Muscle of leg (tissue), 11 donors: ENCODE data around the gene IRF2. TPM values are rescaled to one million over a fixed set of nuclear protein-coding genes. Genes with fewer than 3 reads are reported as not detected.

ENCODE experiments used
- DNase-seq: peaks from one replicate; pipeline ENCODE4 v3.0.0; 2013
- H3K27ac ChIP-seq: one replicate; pipeline ENCODE4 v1.5.1; 2013; ENCODE audit warnings: mild to moderate bottlenecking, low read length, control low read depth
- H3K27me3 ChIP-seq: one replicate; pipeline ENCODE4 v1.6.1; 2013; ENCODE audit warnings: low read length; ENCODE audit not compliant: control insufficient read depth, insufficient read depth
- H3K36me3 ChIP-seq: one replicate; pipeline ENCODE4 v1.6.1; 2013; ENCODE audit warnings: low read length; ENCODE audit not compliant: control insufficient read depth, insufficient read depth
- H3K4me1 ChIP-seq: one replicate; pipeline ENCODE4 v1.6.1; 2013; ENCODE audit warnings: low read length; ENCODE audit not compliant: control insufficient read depth, insufficient read depth
- H3K4me3 ChIP-seq: one replicate; pipeline ENCODE4 v1.5.1; 2013; ENCODE audit warnings: low read length, control low read depth
- H3K9me3 ChIP-seq: replicated peaks from 2 replicates; pipeline ENCODE4 v1.6.1; 2013; ENCODE audit warnings: low read depth, low read length; ENCODE audit not compliant: control insufficient read depth
- WGBS: methylation state at CpG from one replicate; pipeline ENCODE4 v1.1.5; 2013; ENCODE audit warnings: missing lambda C conversion rate; ENCODE audit not compliant: insufficient coverage; 5-methylcytosine and 5-hydroxymethylcytosine counted together
- polyA plus RNA-seq, 8 donors: library from polyadenylated mRNA; unstranded; fragments of 120-200 nt; gene quantifications; one replicate each; pipeline versions ENCODE4 v1.2.1 to v1.2.3, GENCODE V29; 2013; ENCODE audit warnings: inconsistent platforms in 1 of 8, low replicate concordance in 1 of 8; ENCODE audit not compliant: insufficient read length in 8 of 8, insufficient read depth in 1 of 8
- total RNA-seq: library from RNA; stranded (reverse); fragments of 120-200 nt; gene quantifications from one replicate; pipeline ENCODE4 v1.2.4, GENCODE V29; 2013

The IRF2 gene
- total and polyA plus RNA-seq, 9 donors, result 14.8 to 19.4 (median 17.7) TPM

DNA sequence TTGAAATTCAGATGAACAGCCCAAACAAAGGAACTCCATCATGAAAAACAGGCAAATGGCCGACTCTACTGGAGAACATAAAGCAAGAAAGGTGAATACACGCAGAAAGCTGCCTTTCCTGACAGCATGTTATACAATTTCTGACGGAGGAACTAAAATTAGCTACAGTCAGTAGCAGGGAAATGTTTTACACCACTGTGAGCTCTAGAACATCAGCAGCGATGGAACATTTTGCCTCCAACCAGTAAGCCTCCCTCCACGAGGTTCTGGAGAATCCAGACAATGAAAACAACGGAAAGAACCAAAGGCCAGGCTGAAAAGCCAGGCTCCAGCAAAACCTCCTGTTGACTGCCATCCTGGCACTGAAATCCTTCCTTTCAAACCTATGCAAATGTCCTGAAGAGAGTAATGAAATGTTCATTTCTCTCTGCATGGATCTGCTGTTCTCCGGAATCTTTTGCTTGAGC is 78.9 kb downstream of the IRF2 start:
- H3K27ac ChIP-seq, result no peak overlapping the region
- H3K27me3 ChIP-seq, result no peaks in the 10 kb centered on the region
- no peak overlapping the region for H3K4me3 ChIP-seq
- H3K9me3 ChIP-seq, result no peaks in the 10 kb centered on the region
- H3K4me1 ChIP-seq, result no peaks in the 10 kb centered on the region
- H3K36me3 ChIP-seq, result peaks cover 69% of the 10 kb centered on the region
- no peak for DNase-seq
- 73% methylated on average over 3 of the region's 7 CpGs for WGBS

DNA sequence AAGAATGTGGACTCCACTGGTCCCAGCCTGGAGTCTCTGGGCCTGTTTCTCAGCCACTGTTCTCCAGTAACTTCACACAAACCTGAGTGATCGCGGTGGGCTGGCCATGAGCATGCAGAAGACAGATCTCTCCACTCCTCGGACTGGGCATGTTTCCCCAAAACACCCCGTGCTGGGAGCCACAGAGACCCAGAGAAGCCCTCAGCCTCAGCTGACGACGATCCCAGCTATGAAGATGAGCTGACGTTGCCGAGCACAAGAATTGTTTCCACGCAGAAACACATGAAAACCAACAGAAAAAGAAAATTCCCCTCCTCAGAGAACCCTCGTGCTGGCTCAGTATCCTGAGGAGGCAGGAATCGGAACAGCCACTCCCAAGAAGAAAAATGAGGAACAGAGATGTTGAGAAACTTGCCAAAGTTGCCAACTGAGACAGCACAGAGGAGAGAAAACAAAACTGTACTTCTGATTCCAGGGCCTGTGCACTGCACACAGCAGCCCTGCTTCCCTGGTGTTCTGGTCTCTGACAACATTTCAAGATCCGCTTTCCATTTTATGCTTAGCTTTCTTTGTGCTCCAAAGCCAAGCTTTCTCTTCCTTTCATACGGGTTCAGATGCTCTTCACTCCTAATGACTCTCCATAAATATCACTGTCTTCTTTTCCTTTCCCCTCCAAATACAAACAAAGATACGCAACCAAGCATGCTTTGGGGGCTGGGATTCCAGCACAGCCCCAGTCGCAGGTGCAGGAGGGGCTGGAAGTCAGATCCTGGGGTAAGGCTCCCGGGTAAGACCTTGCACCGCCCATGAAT is 81.4 kb downstream of the IRF2 start:
- Histone ChIP-seq H3K36me3 (peaks cover 79% of the 10 kb centered on the region), H3K27ac (peak overlapping the region; percentile 62), H3K4me3 (peak overlapping the region; percentile 15), H3K27me3 (no peaks in the 10 kb centered on the region), H3K9me3 (no peaks in the 10 kb centered on the region), H3K4me1 (no peaks in the 10 kb centered on the region)
- WGBS, result 60% methylated on average over 9 of the region's 17 CpGs
- peak; percentile 77 for DNase-seq

DNA sequence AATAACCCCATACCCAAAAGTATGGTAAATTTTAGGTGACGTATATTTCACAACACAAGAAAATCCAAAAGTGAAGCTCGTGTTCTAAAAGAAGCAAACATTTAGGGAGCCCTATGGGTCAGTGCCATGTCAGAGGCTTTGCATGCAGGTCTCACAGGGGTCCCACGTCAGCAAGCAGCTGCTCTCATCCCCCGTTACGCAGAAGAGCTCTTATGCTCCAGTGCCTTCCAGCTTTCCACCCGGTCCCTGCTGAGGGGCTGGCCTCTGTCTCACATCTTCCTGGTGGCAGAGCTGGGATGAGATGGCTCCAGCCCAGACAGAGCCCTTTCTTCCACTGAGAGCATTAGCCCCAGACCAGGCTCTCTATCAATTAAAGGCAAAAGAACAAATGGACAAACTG is 82.0 kb downstream of the IRF2 start:
- no peak for DNase-seq
- H3K27ac ChIP-seq, result peak overlapping the region; percentile 42
- H3K4me1 ChIP-seq, result peaks cover under 1% of the 10 kb centered on the region
- H3K36me3 ChIP-seq, result peaks cover 75% of the 10 kb centered on the region
- no peaks in the 10 kb centered on the region for H3K27me3 ChIP-seq
- peak overlapping the region; percentile 15 for H3K4me3 ChIP-seq
- H3K9me3 ChIP-seq, result no peaks in the 10 kb centered on the region
- 86% methylated on average over 5 of the region's 6 CpGs for WGBS

DNA sequence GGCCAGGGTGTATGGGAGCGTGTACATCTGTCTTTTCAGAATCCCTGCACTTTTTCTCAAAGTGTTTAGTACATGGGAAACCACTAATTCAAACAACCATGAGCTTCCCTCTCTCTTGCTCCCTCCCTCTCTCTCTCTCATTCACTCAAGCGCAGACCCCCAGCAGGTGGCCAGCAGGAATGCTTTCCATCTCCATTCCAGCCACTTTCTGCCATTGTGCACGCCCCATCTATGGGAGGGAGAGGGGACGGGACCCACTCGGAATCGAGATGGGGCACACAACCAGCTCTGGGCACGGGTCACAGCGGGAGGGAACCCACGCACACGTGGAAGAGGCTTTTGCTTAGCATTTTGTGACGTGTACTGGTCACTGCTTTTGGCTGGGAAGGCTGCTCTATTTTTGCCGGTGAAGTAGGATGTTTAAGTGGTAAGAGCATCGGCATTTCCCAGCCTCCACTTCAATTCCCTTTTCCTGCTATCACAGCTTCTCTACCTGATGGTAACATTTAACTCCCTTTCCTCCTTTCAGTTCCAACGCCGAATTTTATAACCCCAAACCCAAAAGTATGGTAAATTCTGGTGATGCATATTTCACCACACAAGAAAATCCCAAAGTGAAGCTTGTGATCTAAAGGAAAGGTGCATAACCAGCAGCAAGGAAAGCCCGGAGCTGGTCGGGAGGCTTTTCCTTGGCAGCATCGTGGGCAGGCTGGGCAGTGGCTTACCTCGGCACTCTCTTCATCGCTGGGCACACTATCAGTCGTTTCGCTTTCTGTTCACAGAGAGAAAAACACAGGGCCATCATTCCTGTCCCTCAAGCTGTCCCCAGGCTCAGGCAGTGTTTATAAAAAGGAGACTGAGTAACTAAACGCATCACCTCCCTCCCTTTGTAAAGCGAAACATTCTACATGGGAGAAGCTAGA is 84.1 kb downstream of the IRF2 start:
- H3K36me3 ChIP-seq, result peaks cover 71% of the 10 kb centered on the region
- H3K27me3 ChIP-seq, result no peaks in the 10 kb centered on the region
- H3K27ac ChIP-seq, result no peak overlapping the region
- peaks cover 21% of the 10 kb centered on the region for H3K4me1 ChIP-seq
- DNase-seq, result no peak
- 77% methylated on average over 10 of the region's 24 CpGs for WGBS
- no peaks in the 10 kb centered on the region for H3K9me3 ChIP-seq
- H3K4me3 ChIP-seq, result no peak overlapping the region

DNA sequence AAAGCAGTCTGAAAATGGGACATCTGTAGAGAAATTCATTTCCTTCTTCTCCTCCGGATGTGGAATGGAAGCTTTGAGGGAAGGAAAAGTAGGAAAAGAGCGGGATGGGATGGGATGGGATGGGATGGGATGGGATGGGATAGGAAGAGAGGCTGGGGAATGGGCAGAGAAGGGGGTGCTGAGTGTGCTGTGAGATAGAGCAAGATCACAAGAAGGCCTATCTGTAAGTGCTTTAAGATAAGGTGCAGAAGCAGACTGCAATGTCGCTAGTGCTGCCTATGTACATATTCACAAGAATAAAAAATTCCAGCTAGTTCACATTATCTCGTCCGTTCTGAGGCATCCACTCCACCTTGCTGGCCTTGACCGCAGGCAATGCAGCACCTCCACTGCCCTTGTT is 86.2 kb downstream of the IRF2 start:
- Histone ChIP-seq H3K4me1 (peaks cover 42% of the 10 kb centered on the region), H3K27ac (no peak overlapping the region), H3K27me3 (no peaks in the 10 kb centered on the region), H3K4me3 (no peak overlapping the region), H3K9me3 (no peaks in the 10 kb centered on the region), H3K36me3 (peaks cover 61% of the 10 kb centered on the region)
- DNase-seq, result no peak
- 98% methylated on average over 5 of the region's 6 CpGs for WGBS

DNA sequence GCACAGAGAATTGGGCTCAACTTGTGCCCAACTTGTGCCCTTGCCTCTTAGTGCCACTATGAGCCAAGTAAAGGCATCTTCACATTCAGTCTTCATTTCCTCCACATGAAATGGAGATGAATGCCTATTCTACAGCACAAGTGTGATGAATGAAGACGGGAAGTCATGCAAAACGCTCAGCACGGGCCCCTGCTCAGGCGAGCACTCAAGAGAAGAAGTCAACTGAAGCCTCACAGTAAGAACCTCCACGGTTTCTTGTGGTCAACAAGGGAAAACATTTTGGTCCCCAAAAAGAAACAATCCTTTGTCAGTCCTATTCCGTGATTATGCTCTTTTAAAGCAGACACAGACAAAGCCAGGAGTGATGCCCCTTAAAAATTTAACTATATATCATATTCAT is 87.0 kb downstream of the IRF2 start:
- Histone ChIP-seq H3K4me1 (peaks cover 46% of the 10 kb centered on the region), H3K4me3 (no peak overlapping the region), H3K36me3 (peaks cover 54% of the 10 kb centered on the region), H3K27me3 (no peaks in the 10 kb centered on the region), H3K27ac (peak overlapping the region; percentile 76), H3K9me3 (no peaks in the 10 kb centered on the region)
- no peak for DNase-seq
- WGBS, result 94% methylated on average over 3 of the region's 6 CpGs

DNA sequence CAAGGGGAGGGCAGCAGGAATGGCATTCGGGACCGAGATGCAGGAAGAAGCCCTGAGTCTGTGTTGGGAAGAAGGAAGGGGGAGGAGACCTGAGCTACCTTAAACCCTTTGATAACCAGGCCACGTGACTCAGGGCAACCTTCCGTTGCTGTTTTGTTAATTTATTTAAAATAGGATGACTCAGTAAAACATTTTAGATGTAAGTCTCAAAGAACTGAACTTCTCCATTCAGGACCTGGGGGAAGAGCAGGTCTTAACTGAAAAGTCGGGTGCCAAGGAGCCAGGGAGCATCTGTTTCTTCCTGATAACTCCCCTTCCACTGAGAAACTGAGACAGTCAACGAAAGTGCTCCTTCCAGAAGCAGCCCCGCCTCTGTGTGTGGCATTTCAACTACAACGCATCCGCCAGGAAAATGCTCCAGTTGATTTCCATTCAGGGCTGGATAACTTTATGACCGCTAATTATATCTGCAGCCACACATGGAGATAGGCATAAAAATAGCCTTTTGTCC is 88.0 kb downstream of the IRF2 start:
- no peak overlapping the region for H3K4me3 ChIP-seq
- H3K27me3 ChIP-seq, result no peaks in the 10 kb centered on the region
- no peaks in the 10 kb centered on the region for H3K9me3 ChIP-seq
- 57% methylated on average over 4 of the region's 10 CpGs for WGBS
- H3K4me1 ChIP-seq, result peaks cover 51% of the 10 kb centered on the region
- H3K27ac ChIP-seq, result peak overlapping the region; percentile 76
- H3K36me3 ChIP-seq, result peaks cover 45% of the 10 kb centered on the region
- DNase-seq, result peak; percentile 52

DNA sequence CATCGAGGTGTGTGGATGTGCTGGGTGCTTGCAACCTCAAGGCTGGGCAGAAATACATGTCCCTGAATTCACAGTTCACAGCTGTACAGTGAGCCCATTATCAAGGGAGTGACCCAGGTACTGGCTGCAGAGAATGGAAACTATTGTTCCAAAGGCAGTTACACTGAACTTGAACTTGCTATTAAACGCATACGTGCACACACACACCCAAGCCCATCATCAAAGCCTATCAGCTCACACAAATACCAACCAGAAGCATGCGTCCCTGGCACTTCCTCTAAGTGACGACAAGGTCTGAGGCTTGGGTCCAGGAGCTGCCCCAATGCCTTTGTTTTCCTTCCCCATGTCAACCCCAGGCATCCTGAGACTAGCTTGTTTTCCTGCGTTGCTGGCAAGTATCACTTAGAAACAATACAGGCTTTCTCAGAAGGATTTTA is 88.6 kb downstream of the IRF2 start:
- 55% methylated on average over 4 of the region's 6 CpGs for WGBS
- DNase-seq, result peak; percentile 77
- Histone ChIP-seq H3K9me3 (no peaks in the 10 kb centered on the region), H3K27me3 (no peaks in the 10 kb centered on the region), H3K4me3 (no peak overlapping the region), H3K4me1 (peaks cover 51% of the 10 kb centered on the region), H3K36me3 (peaks cover 39% of the 10 kb centered on the region), H3K27ac (peak overlapping the region; percentile 76)

DNA sequence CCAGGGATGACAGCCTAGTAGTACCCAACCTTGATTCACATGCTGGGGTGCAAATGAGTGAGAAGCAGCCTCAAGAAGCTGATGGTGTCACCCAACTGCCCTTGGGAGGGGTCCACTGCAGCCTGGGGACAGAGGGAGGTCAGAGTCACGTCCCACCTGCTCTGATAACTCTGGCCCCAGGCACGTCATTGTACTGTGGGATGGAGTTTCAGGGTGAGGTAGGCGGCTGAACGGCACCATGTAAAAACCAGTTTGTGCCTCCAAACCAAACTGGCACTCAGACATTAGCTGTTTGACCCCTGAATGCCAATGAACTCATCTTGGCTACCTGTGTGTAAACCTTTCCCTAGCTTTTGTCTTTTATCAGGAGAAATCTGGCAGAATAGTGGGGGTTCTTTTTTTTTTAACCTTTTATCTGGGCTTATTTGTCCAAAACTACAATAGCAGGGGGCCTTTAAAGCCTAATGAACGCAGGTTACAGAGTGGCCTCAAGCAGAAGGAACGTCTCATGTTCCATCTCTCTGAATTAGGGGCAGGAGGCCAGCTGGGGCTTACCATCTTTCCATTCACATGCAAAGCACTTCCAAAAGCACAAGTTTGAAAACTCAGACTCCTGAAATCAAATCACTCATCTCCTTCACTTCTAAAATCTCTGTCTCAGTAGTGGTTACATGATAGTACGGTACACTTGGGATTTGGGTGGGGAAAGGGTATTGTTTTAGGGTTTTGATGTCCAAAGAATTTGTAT is 89.4 kb downstream of the IRF2 start:
- Histone ChIP-seq H3K4me3 (no peak overlapping the region), H3K27ac (peak overlapping the region; percentile 71), H3K36me3 (peaks cover 31% of the 10 kb centered on the region), H3K27me3 (no peaks in the 10 kb centered on the region), H3K4me1 (peaks cover 51% of the 10 kb centered on the region), H3K9me3 (no peaks in the 10 kb centered on the region)
- 42% methylated on average over 4 of the region's 7 CpGs for WGBS
- DNase-seq, result peak; percentile 86
